ENCODE results near the gene TIAM2. TPM values are rescaled to one million over a fixed set of nuclear protein-coding genes. Genes with fewer than 3 reads are reported as not detected.

Gene TIAM2
- total and polyA plus RNA-seq, 10 of the 15 experiments (the other 5 are each of a cell fraction or from before 2014, with no cell fraction given): 1.1 to 10.5 (median 2.3) TPM

GRCh38 chr6:155123520-155123919, 128.4 kb downstream of the TIAM2 start:
- 77% methylated on average over 11 of the region's 11 CpGs for WGBS (ENCODE audit: insufficient coverage, insufficient replicate concordance, low lambda C conversion rate, missing lambda C conversion rate)
- TF ChIP-seq ZBTB40 (IDR thresholded peaks at IDR 0.05; ENCODE audit: borderline replicate concordance) (no peak), YY1 (IDR thresholded peaks at IDR 0.05; ENCODE audit: low read depth, low read length) (no peak), IRF3 (IDR thresholded peaks at IDR 0.05) (no peak), SMAD1 (IDR thresholded peaks at IDR 0.05; ENCODE audit: low read depth, partially characterized antibody) (no peak), FOS (IDR thresholded peaks at IDR 0.05; ENCODE audit: borderline replicate concordance, extremely low read depth, insufficient read length) (no peak), ZNF592 (IDR thresholded peaks at IDR 0.05) (no peak), BCLAF1 (IDR thresholded peaks at IDR 0.05) (no peak), RFX5 (IDR thresholded peaks at IDR 0.05; ENCODE audit: low read depth, low read length) (no peak), EZH2 (IDR thresholded peaks at IDR 0.05; ENCODE audit: borderline replicate concordance, control insufficient read depth, low read depth, low read length) (no peak)

More at GRCh38 chr6:155123520-155123919, 128.4 kb downstream of the TIAM2 start:
- intact Hi-C loops (cut with micrococcal nuclease; ENCODE audit: unreplicated experiment) (no loop called here), in situ Hi-C loops (cut with MboI) (no loop called here)
- H2AFZ ChIP-seq (ENCODE audit: control insufficient read depth, low read depth, low read length): no peak overlapping the region
- ATAC-seq: no peak
- no peak overlapping the region for H3K4me3 ChIP-seq
- no peak overlapping the region for H3K27ac ChIP-seq (ENCODE audit: control insufficient read depth, insufficient read depth)
- no peaks in the 10 kb centered on the region for H4K20me1 ChIP-seq (ENCODE audit: control insufficient read depth, insufficient read depth)
- H3K27me3 ChIP-seq (replicated peaks in 1 of 2; ENCODE audit: control insufficient read depth in 2 of 2, insufficient read depth in 2 of 2, low read length in 1 of 2): no peaks in the 10 kb centered on the region
- DNase-seq (ENCODE audit: low read depth, low spot score): no peak
- H3K79me2 ChIP-seq (ENCODE audit: control insufficient read depth, insufficient read depth, low read length): no peaks in the 10 kb centered on the region
- SMC1A ChIA-PET (ENCODE audit: uncharacterized antibody, unreplicated experiment): interaction anchor here (0.8 to 1.5 kb wide), 2 partner anchors 10 to 17 kb away, joined by 3 read pairs; no protein-coding TSS in a partner anchor
- FAIRE-seq: no peak
- RAD21 ChIA-PET (ENCODE audit: unreplicated experiment): no interaction called here
- CTCF ChIA-PET: interaction anchor here (0.5 to 1.4 kb wide), 2 partner anchors 10 to 1062 kb away, joined by 4 to 6 read pairs; no protein-coding TSS in a partner anchor
- no peak overlapping the region for H3K9ac ChIP-seq (ENCODE audit: control insufficient read depth, insufficient read depth, low read length)
- H3K4me2 ChIP-seq (ENCODE audit: control insufficient read depth, insufficient read depth): no peak overlapping the region
- no peaks in the 10 kb centered on the region for H3K36me3 ChIP-seq (ENCODE audit: control insufficient read depth in 2 of 2, insufficient read depth in 2 of 2, low read length in 1 of 2)
- H3K4me1 ChIP-seq (ENCODE audit: control insufficient read depth, insufficient read depth, low read length): no peaks in the 10 kb centered on the region
- no TSS peak for BruUV-seq (replicated peaks)
- POLR2A ChIA-PET: interaction anchor here (0.6 kb wide), 1 partner anchor 30 kb away, joined by 5 read pairs; no protein-coding TSS in a partner anchor
- H3K9me3 ChIP-seq (replicated peaks; ENCODE audit: control insufficient read depth, insufficient read depth, low read length): no peaks in the 10 kb centered on the region

Data from GM12878 (cell line).